Mucosa of gallbladder (tissue), 1 donor: Measurements from ENCODE around the gene MUC5AC. TPM values are rescaled to one million over a fixed set of nuclear protein-coding genes. Genes with fewer than 3 reads are reported as not detected.
"Not testable (repeated sequence)": the region's sequence is repeated elsewhere in the genome, so short reads cannot be mapped to it uniquely, and the experiment has no call there.

Experiments
- DNase-seq: peaks from one replicate; pipeline ENCODE4 v3.0.0-alpha.2; 2020; ENCODE audit warnings: low spot score
- total RNA-seq: library from RNA; stranded (reverse); gene quantifications from one replicate; pipeline ENCODE4 v1.2.1, GENCODE V29; 2021
- donor health status: DM: no; HTN: no; CAD: no.

The MUC5AC gene
- total RNA-seq, 1 donor from 2014 or later: 18.6 TPM

GRCh38 chr11:1234771-1235305 is 77.1 kb downstream of the MUC5AC start:
- DNase-seq: no peak

GRCh38 chr11:1235306-1235900 is 77.7 kb downstream of the MUC5AC start:
- no peak for DNase-seq

GRCh38 chr11:1235901-1236315 is 78.2 kb downstream of the MUC5AC start:
- no peak for DNase-seq

GRCh38 chr11:1236316-1237127 is 78.8 kb downstream of the MUC5AC start:
- DNase-seq: no peak

- DNase-seq: no peak
Measured at GRCh38 chr11:1237128-1237580, 79.4 kb downstream of the MUC5AC start.

- DNase-seq: no peak
Measured at GRCh38 chr11:1237851-1238250, 80.1 kb downstream of the MUC5AC start.

GRCh38 chr11:1238767-1239595 is 81.2 kb downstream of the MUC5AC start:
- DNase-seq: peak; percentile 73

GRCh38 chr11:1239596-1240205 is 81.9 kb downstream of the MUC5AC start:
- no peak for DNase-seq

- DNase-seq: no peak
Measured at GRCh38 chr11:1240771-1241170, 83.0 kb downstream of the MUC5AC start.

- DNase-seq: no peak
Measured at GRCh38 chr11:1241706-1242105, 84.0 kb downstream of the MUC5AC start.

- no peak for DNase-seq
Measured at GRCh38 chr11:1242289-1242688, 84.5 kb downstream of the MUC5AC start.

- not testable (repeated sequence) for DNase-seq
Measured at GRCh38 chr11:1242751-1243150, 85.0 kb downstream of the MUC5AC start.

- not testable (repeated sequence) for DNase-seq
Measured at GRCh38 chr11:1243521-1243920, 85.8 kb downstream of the MUC5AC start.

- not testable (repeated sequence) for DNase-seq
Measured at GRCh38 chr11:1244557-1244956, 86.8 kb downstream of the MUC5AC start.

GRCh38 chr11:1245717-1246116 is 88.0 kb downstream of the MUC5AC start:
- DNase-seq: not testable (repeated sequence)

GRCh38 chr11:1246301-1246700 is 88.5 kb downstream of the MUC5AC start:
- DNase-seq: not testable (repeated sequence)

- not testable (repeated sequence) for DNase-seq
Measured at GRCh38 chr11:1247026-1247425, 89.3 kb downstream of the MUC5AC start.

- DNase-seq: not testable (repeated sequence)
Measured at GRCh38 chr11:1248951-1249350, 91.2 kb downstream of the MUC5AC start.

GRCh38 chr11:1250411-1250810 is 92.7 kb downstream of the MUC5AC start:
- DNase-seq: not testable (repeated sequence)
